ENCODE measurements around the gene SDHA. TPM values are rescaled to one million over a fixed set of nuclear protein-coding genes. Genes with fewer than 3 reads are reported as not detected.
"Not testable (repeated sequence)": the region's sequence is repeated elsewhere in the genome, so short reads cannot be mapped to it uniquely, and the experiment has no call there.

The SDHA gene
- total RNA-seq, 1 donor from 2014 or later, result 140 TPM

- no peak for DNase-seq (ENCODE audit: low spot score)
Measured at GRCh38 chr5:186091-187041, 31.8 kb upstream of the SDHA start.

- no peak for DNase-seq (ENCODE audit: low spot score)
Measured at GRCh38 chr5:187042-187431, 31.1 kb upstream of the SDHA start.

- DNase-seq (ENCODE audit: low spot score), result no peak
Measured at GRCh38 chr5:187617-188451, 30.3 kb upstream of the SDHA start.

GRCh38 chr5:188488-189481 lies 29.3 kb upstream of the SDHA start:
- peak; percentile 87 for DNase-seq (ENCODE audit: low spot score)

GRCh38 chr5:189486-189885 lies 28.6 kb upstream of the SDHA start:
- no peak for DNase-seq (ENCODE audit: low spot score)

- DNase-seq (ENCODE audit: low spot score), result no peak
Measured at GRCh38 chr5:189976-190365, 28.1 kb upstream of the SDHA start.

GRCh38 chr5:190366-191035 lies 27.6 kb upstream of the SDHA start:
- no peak for DNase-seq (ENCODE audit: low spot score)

GRCh38 chr5:191036-191948 lies 26.8 kb upstream of the SDHA start, which contains the start of gene LRRC14B:
TSS of gene LRRC14B (plus strand) at chr5:191495. CDS start at chr5:191539, 44 bp downstream.
- DNase-seq (ENCODE audit: low spot score), result peak; percentile 29

GRCh38 chr5:191949-192690 lies 26.0 kb upstream of the SDHA start:
- no peak for DNase-seq (ENCODE audit: low spot score)

GRCh38 chr5:192691-192969 lies 25.5 kb upstream of the SDHA start:
- DNase-seq (ENCODE audit: low spot score), result no peak

GRCh38 chr5:192970-193831 lies 24.9 kb upstream of the SDHA start:
- no peak for DNase-seq (ENCODE audit: low spot score)

GRCh38 chr5:194102-194501 lies 24.0 kb upstream of the SDHA start:
- DNase-seq (ENCODE audit: low spot score), result no peak

- DNase-seq (ENCODE audit: low spot score), result no peak
Measured at GRCh38 chr5:194603-195209, 23.4 kb upstream of the SDHA start.

GRCh38 chr5:195401-196160 lies 22.5 kb upstream of the SDHA start:
- no peak for DNase-seq (ENCODE audit: low spot score)

- no peak for DNase-seq (ENCODE audit: low spot score)
Measured at GRCh38 chr5:196350-196749, 21.8 kb upstream of the SDHA start.

- not testable (repeated sequence) for DNase-seq (ENCODE audit: low spot score)
Measured at GRCh38 chr5:197031-197430, 21.1 kb upstream of the SDHA start.

- no peak for DNase-seq (ENCODE audit: low spot score)
Measured at GRCh38 chr5:197892-198489, 20.1 kb upstream of the SDHA start.

Data from mucosa of gallbladder (tissue), 1 donor.